IMR-90 (cell line): ENCODE data around the gene EHBP1.

Experiments
- CEBPB ChIP-seq: IDR thresholded peaks from 2 replicates; pipeline ENCODE4 v1.6.1; 2012; ENCODE audit warnings: low read depth, low read length, improper control_type of control experiment
- CTCF ChIP-seq: conservative IDR thresholded peaks from 2 replicates; pipeline ENCODE4 v1.5.1; 2012; ENCODE audit warnings: mild to moderate bottlenecking, low read depth, low read length, improper control_type of control experiment
- MAZ ChIP-seq: IDR thresholded peaks from 2 replicates; pipeline ENCODE4 v1.6.1; 2012; ENCODE audit warnings: low read depth, mild to moderate bottlenecking, low read length, improper control_type of control experiment, moderate library complexity, borderline replicate concordance
- NFE2L2 ChIP-seq: fragments of 150-350 bp; IDR thresholded peaks from 2 replicates; pipeline ENCODE4 v1.6.1; 2016; ENCODE audit warnings: low read depth, mild to moderate bottlenecking, low read length
- POLR2A ChIP-seq: IDR thresholded peaks from 2 replicates; pipeline ENCODE4 v1.6.1; 2012; ENCODE audit warnings: mild to moderate bottlenecking, low read depth, low read length
- SMC3 ChIP-seq: fragments of 150-350 bp; IDR thresholded peaks from 2 replicates; pipeline ENCODE4 v1.6.1; 2016; ENCODE audit warnings: low read depth, mild to moderate bottlenecking, antibody characterized with exemption, low read length, moderate library complexity

- TF ChIP-seq POLR2A (no peak), CTCF (no peak), NFE2L2 (no peak), MAZ (no peak), CEBPB (no peak), SMC3 (no peak)
Measured at GRCh38 chr2:62744603-62745002, 39.1 kb downstream of the EHBP1 start.
